Activated naive CD4-positive, alpha-beta T cell treated with anti-CD3 and anti-CD28 coated beads, Interleukin-2, amount 50 U/mL, for 24 hours (primary cell): ENCODE measurements around the gene C1R.
A peak's percentile ranks its signal among the peaks of the same experiment; 100 is the strongest.
"Not testable (repeated sequence)": the region's sequence is repeated elsewhere in the genome, so short reads cannot be mapped to it uniquely, and the experiment has no call there.

Source experiments
- H3K27ac Mint-ChIP-seq: one replicate; pipeline ENCODE4 v1.8.0; 2021; ENCODE audit warnings: mild to moderate bottlenecking, mixed read lengths
- H3K27me3 Mint-ChIP-seq: one replicate; pipeline ENCODE4 v1.8.0; 2021; ENCODE audit warnings: mixed read lengths
- H3K36me3 Mint-ChIP-seq: one replicate; pipeline ENCODE4 v1.8.0; 2021; ENCODE audit warnings: mixed read lengths
- H3K4me1 Mint-ChIP-seq: one replicate; pipeline ENCODE4 v1.8.0; 2021; ENCODE audit warnings: mixed read lengths
- H3K4me3 Mint-ChIP-seq: one replicate; pipeline ENCODE4 v1.8.0; 2021; ENCODE audit warnings: mild to moderate bottlenecking, mixed read lengths
- H3K9me3 Mint-ChIP-seq: one replicate; pipeline ENCODE4 v1.8.0; 2021; ENCODE audit warnings: mixed read lengths

The C1R gene

GRCh38 chr12:7108796-7109571 lies 16.7 kb upstream of the C1R start, which contains the start of gene C1RL:
C1RL (minus strand) TSS chr12:7109214; CDS start chr12:7109180, 34 bp downstream.
- Mint-ChIP-seq H3K27ac (peak within 1 kb of the TSS; percentile 91), H3K27me3 (no peaks in the 10 kb centered on the region), H3K9me3 (peaks cover 10% of the 10 kb centered on the region), H3K4me1 (peaks cover 41% of the 10 kb centered on the region), H3K36me3 (peaks cover 14% of the 10 kb centered on the region), H3K4me3 (peak within 1 kb of the TSS; percentile 90)

GRCh38 chr12:7108003-7108795 lies 16.0 kb upstream of the C1R start:
- Mint-ChIP-seq H3K36me3 (peaks cover 14% of the 10 kb centered on the region), H3K4me3 (peak overlapping the region; percentile 90), H3K27ac (peak overlapping the region; percentile 91), H3K27me3 (no peaks in the 10 kb centered on the region), H3K4me1 (peaks cover 45% of the 10 kb centered on the region), H3K9me3 (peaks cover 10% of the 10 kb centered on the region)

- Mint-ChIP-seq H3K4me1 (peaks cover 48% of the 10 kb centered on the region), H3K27me3 (no peaks in the 10 kb centered on the region), H3K36me3 (peaks cover 14% of the 10 kb centered on the region), H3K9me3 (peaks cover 10% of the 10 kb centered on the region), H3K4me3 (peak overlapping the region; percentile 90), H3K27ac (peak overlapping the region; percentile 91)
These were observed 15.4 kb upstream of the C1R start for GRCh38 chr12:7107636-7108002.

GRCh38 chr12:7107181-7107580 lies 14.9 kb upstream of the C1R start:
- Mint-ChIP-seq H3K4me1 (peaks cover 52% of the 10 kb centered on the region), H3K4me3 (peak overlapping the region; percentile 39), H3K36me3 (peaks cover 14% of the 10 kb centered on the region), H3K27ac (peak overlapping the region; percentile 55)
- H3K9me3 Mint-ChIP-seq, H3K27me3 Mint-ChIP-seq: not testable (repeated sequence)

DNA sequence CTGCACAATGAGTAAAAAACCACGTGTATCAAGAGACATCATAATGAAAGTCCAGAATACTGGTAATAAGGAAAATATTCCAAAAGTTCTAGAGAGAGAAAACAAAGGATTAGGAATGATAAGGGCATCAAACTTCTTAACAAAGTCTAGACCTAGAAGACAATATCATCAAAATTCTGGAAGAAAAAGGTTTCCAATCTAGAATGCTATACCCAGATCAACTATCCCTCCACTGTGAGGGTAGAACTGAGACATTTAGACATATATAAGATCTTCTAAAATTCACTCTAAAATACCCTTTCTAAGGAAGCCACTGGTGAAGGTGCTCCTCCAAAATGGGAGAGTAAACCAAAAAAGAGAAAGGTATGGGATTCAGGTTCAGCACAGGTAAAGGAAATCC lies 13.8 kb upstream of the C1R start:
- Mint-ChIP-seq H3K4me1 (peaks cover 56% of the 10 kb centered on the region), H3K27ac (peak overlapping the region; percentile 79), H3K27me3 (no peaks in the 10 kb centered on the region), H3K36me3 (peaks cover 14% of the 10 kb centered on the region), H3K9me3 (peaks cover 10% of the 10 kb centered on the region), H3K4me3 (peak overlapping the region; percentile 71)

- Mint-ChIP-seq H3K27ac (peak overlapping the region; percentile 47), H3K27me3 (no peaks in the 10 kb centered on the region)
These were observed 11.8 kb upstream of the C1R start for GRCh38 chr12:7103837-7104584.

GRCh38 chr12:7102582-7102981 lies 10.3 kb upstream of the C1R start:
- peaks cover 10% of the 10 kb centered on the region for H3K9me3 Mint-ChIP-seq
- peaks cover 18% of the 10 kb centered on the region for H3K36me3 Mint-ChIP-seq
- H3K27me3 Mint-ChIP-seq: no peaks in the 10 kb centered on the region
- H3K27ac Mint-ChIP-seq: peak overlapping the region; percentile 18
- no peak overlapping the region for H3K4me3 Mint-ChIP-seq
- peaks cover 42% of the 10 kb centered on the region for H3K4me1 Mint-ChIP-seq

More at GRCh38 chr12:7103837-7104584, 11.8 kb upstream of the C1R start:
- Mint-ChIP-seq H3K4me3 (no peak overlapping the region), H3K9me3 (peaks cover 10% of the 10 kb centered on the region), H3K36me3 (peaks cover 18% of the 10 kb centered on the region), H3K4me1 (peaks cover 48% of the 10 kb centered on the region)

DNA sequence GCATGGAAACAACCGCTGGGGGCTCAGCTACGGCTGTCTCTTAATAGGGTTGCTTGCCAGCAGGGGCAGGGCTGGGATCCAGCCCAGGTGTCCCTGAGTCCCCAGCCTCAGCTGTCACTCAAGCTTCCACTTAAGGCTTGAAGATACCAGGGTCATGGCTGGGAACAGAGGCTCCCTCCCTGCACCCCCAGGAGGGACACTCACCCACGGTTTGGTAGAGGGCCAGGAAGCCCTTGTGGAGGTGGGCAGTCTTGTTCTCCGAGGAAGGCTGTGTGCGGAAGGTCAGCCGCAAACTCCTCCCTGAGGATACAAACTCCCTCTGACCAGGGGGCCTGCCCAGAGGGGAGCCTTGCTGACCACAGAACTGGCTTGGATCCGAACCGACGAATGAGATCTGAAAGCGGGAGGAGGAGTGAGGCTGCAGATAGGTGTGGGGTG lies 9.5 kb upstream of the C1R start:
- Mint-ChIP-seq H3K27me3 (no peaks in the 10 kb centered on the region), H3K4me1 (peaks cover 36% of the 10 kb centered on the region), H3K36me3 (peaks cover 17% of the 10 kb centered on the region), H3K27ac (peak overlapping the region; percentile 73), H3K9me3 (peaks cover 10% of the 10 kb centered on the region), H3K4me3 (no peak overlapping the region)

- H3K36me3 Mint-ChIP-seq: peaks cover 12% of the 10 kb centered on the region
- peaks cover 8% of the 10 kb centered on the region for H3K9me3 Mint-ChIP-seq
- H3K27me3 Mint-ChIP-seq: no peaks in the 10 kb centered on the region
- peak overlapping the region; percentile 68 for H3K27ac Mint-ChIP-seq
- H3K4me3 Mint-ChIP-seq: no peak overlapping the region
- peaks cover 31% of the 10 kb centered on the region for H3K4me1 Mint-ChIP-seq
These were observed 8.9 kb upstream of the C1R start for GRCh38 chr12:7101047-7101693.

DNA sequence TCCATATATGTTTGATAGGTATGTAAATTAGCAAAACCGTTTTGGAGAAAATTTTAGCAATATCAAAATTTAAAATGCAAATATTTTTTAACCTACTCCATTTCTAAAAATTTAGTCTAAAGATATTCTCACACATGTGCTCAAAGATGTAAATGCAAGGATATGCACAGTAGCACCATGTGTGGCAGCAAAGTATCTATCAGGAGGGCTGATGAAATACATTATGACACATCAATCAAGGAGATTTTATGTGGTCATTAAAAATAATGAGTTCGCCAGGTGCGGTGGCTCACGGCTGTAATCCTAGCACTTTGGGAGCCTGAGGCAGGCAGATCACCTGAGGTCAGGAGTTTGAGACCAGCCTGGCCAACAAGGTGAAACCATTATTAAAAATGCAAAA lies 8.0 kb upstream of the C1R start:
- H3K4me1 Mint-ChIP-seq: peaks cover 22% of the 10 kb centered on the region
- peaks cover 4% of the 10 kb centered on the region for H3K36me3 Mint-ChIP-seq
- no peaks in the 10 kb centered on the region for H3K27me3 Mint-ChIP-seq
- H3K9me3 Mint-ChIP-seq: no peaks in the 10 kb centered on the region
- H3K4me3 Mint-ChIP-seq: no peak overlapping the region
- no peak overlapping the region for H3K27ac Mint-ChIP-seq

DNA sequence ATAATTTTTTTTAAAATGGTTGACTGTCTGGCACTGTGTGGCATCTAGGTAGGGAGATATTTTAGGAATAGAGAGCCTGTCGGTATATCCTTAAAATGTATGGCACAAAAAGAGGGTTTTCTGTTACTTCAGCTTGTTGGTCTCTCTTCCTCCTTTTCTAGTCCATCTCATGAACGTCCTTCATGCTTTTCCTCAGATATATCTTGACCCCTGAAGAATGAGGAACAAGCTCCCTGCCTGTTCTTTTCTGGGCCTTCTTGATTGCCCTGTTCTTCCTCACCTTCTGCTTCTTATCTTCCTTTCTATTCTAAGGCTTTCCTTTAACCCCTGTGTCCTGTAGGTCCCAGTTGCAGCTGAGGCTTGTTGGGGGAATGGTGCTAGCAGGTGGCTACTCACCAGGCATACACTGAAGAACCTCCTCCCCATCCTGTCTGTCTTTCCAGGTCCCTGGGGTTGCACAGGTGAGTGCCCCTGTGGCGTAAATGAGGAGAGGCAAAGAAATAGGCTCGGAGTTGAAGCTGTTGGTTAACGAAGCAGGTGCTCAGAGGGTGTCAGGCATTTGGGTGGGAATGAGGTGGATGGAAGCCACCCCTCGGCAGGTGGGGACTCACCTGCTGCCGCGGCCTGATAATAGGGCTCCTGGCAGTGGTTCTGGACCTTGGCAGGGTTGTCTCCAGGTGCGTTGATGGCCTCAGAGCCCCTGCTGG lies 7.2 kb upstream of the C1R start:
- H3K27me3 Mint-ChIP-seq: no peaks in the 10 kb centered on the region
- no peak overlapping the region for H3K4me3 Mint-ChIP-seq
- H3K27ac Mint-ChIP-seq: peak overlapping the region; percentile 35
- H3K4me1 Mint-ChIP-seq: peaks cover 22% of the 10 kb centered on the region
- no peaks in the 10 kb centered on the region for H3K9me3 Mint-ChIP-seq
- peaks cover 4% of the 10 kb centered on the region for H3K36me3 Mint-ChIP-seq

- H3K27me3 Mint-ChIP-seq: no peaks in the 10 kb centered on the region
- H3K36me3 Mint-ChIP-seq: peaks cover 4% of the 10 kb centered on the region
These were observed 4.7 kb upstream of the C1R start for GRCh38 chr12:7096979-7097378.

GRCh38 chr12:7096006-7096932 lies 4.0 kb upstream of the C1R start:
- H3K27ac Mint-ChIP-seq: no peak overlapping the region
- peaks cover 10% of the 10 kb centered on the region for H3K4me1 Mint-ChIP-seq
- H3K9me3 Mint-ChIP-seq: no peaks in the 10 kb centered on the region
- no peaks in the 10 kb centered on the region for H3K27me3 Mint-ChIP-seq
- peaks cover 4% of the 10 kb centered on the region for H3K36me3 Mint-ChIP-seq
- no peak overlapping the region for H3K4me3 Mint-ChIP-seq

More at GRCh38 chr12:7096979-7097378, 4.7 kb upstream of the C1R start:
- no peaks in the 10 kb centered on the region for H3K9me3 Mint-ChIP-seq
- no peak overlapping the region for H3K27ac Mint-ChIP-seq
- H3K4me1 Mint-ChIP-seq: peaks cover 7% of the 10 kb centered on the region
- H3K4me3 Mint-ChIP-seq: no peak overlapping the region

- no peaks in the 10 kb centered on the region for H3K36me3 Mint-ChIP-seq
- H3K4me3 Mint-ChIP-seq: no peak overlapping the region
- H3K4me1 Mint-ChIP-seq: peaks cover 10% of the 10 kb centered on the region
- no peak overlapping the region for H3K27ac Mint-ChIP-seq
- no peaks in the 10 kb centered on the region for H3K9me3 Mint-ChIP-seq
- H3K27me3 Mint-ChIP-seq: no peaks in the 10 kb centered on the region
These were observed 1.6 kb upstream of the C1R start for GRCh38 chr12:7093892-7094291.
